Ovary (tissue), 3 donors: ENCODE measurements around the gene CFAP100.

Source experiments
- CTCF ChIP-seq, 3 donors: fragments of 450-650 bp in 2 of 3; fragments of 200-600 bp in 1 of 3; IDR thresholded peaks; one replicate each; pipeline versions ENCODE4 v1.5.1 to v1.8.0; 2016 to 2022; ENCODE audit warnings: antibody characterized with exemption in 3 of 3, mild to moderate bottlenecking in 1 of 3
- EP300 ChIP-seq: sonication (generic); formaldehyde crosslinking; IDR thresholded peaks from one replicate; pipeline ENCODE4 v1.6.1; 2017; ENCODE audit warnings: antibody characterized with exemption
- POLR2A ChIP-seq: fragments of 450-650 bp; IDR thresholded peaks from one replicate; pipeline ENCODE4 v1.6.1; 2017; ENCODE audit warnings: antibody characterized with exemption, mild to moderate bottlenecking, moderate library complexity
- donor health status: DM: no; HTN: no; CAD: no.

GRCh38 chr3:126416943-126417342 lies 22.2 kb downstream of the CFAP100 start:
- TF ChIP-seq POLR2A: no peak
- no peak for TF ChIP-seq CTCF (IDR thresholded peaks at IDR 0.05)
- TF ChIP-seq EP300: no peak
